GM12873 (cell line): ENCODE data around the gene UBE2E3.

Experiments used
- CTCF ChIP-seq: IDR thresholded peaks from 2 replicates; pipeline ENCODE4 v1.5.1; 2012; ENCODE audit warnings: low read depth, mild to moderate bottlenecking, moderate library complexity, low read length, control low read depth; ENCODE audit not compliant: insufficient read depth; ENCODE audit errors: missing control alignments

Gene UBE2E3

GRCh38 chr2:180980106-180980942, at the start of gene UBE2E3:
Gene UBE2E3 (plus strand): TSS chr2:180980605. CDS start chr2:180982043, 1,438 bp downstream.
- TF ChIP-seq CTCF, result peak; percentile 72

GRCh38 chr2:180931841-180932240, 48.6 kb upstream of the UBE2E3 start:
- no peak for TF ChIP-seq CTCF

- no peak for TF ChIP-seq CTCF
Observed at GRCh38 chr2:180933332-180933731, 47.1 kb upstream of the UBE2E3 start.

GRCh38 chr2:180934911-180935310, 45.5 kb upstream of the UBE2E3 start:
- no peak for TF ChIP-seq CTCF

- TF ChIP-seq CTCF, result no peak
Observed at GRCh38 chr2:180938451-180938850, 42.0 kb upstream of the UBE2E3 start.

GRCh38 chr2:180943275-180943674, 37.1 kb upstream of the UBE2E3 start:
- no peak for TF ChIP-seq CTCF

GRCh38 chr2:180944372-180944771, 36.0 kb upstream of the UBE2E3 start:
- TF ChIP-seq CTCF, result no peak
